Measurements from ENCODE around the gene KCNC1.

The KCNC1 gene

GRCh38 chr11:17714870-17715269 lies 19.7 kb upstream of the KCNC1 start:
- no peak for DNase-seq (ENCODE audit: low read depth in 3 of 3)

GRCh38 chr11:17716807-17717206 lies 17.8 kb upstream of the KCNC1 start:
- no peak for DNase-seq (ENCODE audit: low read depth in 3 of 3)

GRCh38 chr11:17718015-17718414 lies 16.6 kb upstream of the KCNC1 start:
- DNase-seq (ENCODE audit: low read depth in 3 of 3), result no peak

GRCh38 chr11:17718510-17718962 lies 16.0 kb upstream of the KCNC1 start:
- no peak for DNase-seq (ENCODE audit: low read depth in 3 of 3)

GRCh38 chr11:17719028-17719937 lies 15.3 kb upstream of the KCNC1 start, which contains the start of gene MYOD1:
TSS of gene MYOD1 (plus strand) at chr11:17719571. CDS start at chr11:17719783, 212 bp downstream.
- DNase-seq (ENCODE audit: low read depth in 3 of 3), result no peak

- DNase-seq (ENCODE audit: low read depth in 3 of 3), result no peak
These were observed 14.4 kb upstream of the KCNC1 start for GRCh38 chr11:17719938-17720795.

GRCh38 chr11:17720796-17721171 lies 13.8 kb upstream of the KCNC1 start:
- DNase-seq (ENCODE audit: low read depth in 3 of 3), result no peak

GRCh38 chr11:17721242-17721999 lies 13.2 kb upstream of the KCNC1 start:
- no peak for DNase-seq (ENCODE audit: low read depth in 3 of 3)

- DNase-seq (ENCODE audit: low read depth in 3 of 3), result no peak
These were observed 12.5 kb upstream of the KCNC1 start for GRCh38 chr11:17722000-17722643.

GRCh38 chr11:17724020-17724908 lies 10.3 kb upstream of the KCNC1 start:
- no peak for DNase-seq (ENCODE audit: low read depth in 3 of 3)

GRCh38 chr11:17725174-17725573 lies 9.4 kb upstream of the KCNC1 start:
- DNase-seq (ENCODE audit: low read depth in 3 of 3), result no peak

GRCh38 chr11:17730137-17730536 lies 4.4 kb upstream of the KCNC1 start:
- no peak for DNase-seq (ENCODE audit: low read depth in 3 of 3)

GRCh38 chr11:17730608-17731462 lies 3.7 kb upstream of the KCNC1 start:
- DNase-seq (ENCODE audit: low read depth in 3 of 3), result peak; percentile 12 to 31 (median 16)

GRCh38 chr11:17733261-17733660 lies 1.3 kb upstream of the KCNC1 start:
- no peak for DNase-seq (ENCODE audit: low read depth in 3 of 3)

- no peak for DNase-seq (ENCODE audit: low read depth in 3 of 3)
These were observed 621 bp downstream of the KCNC1 start for GRCh38 chr11:17734986-17735817.

- no peak for DNase-seq (ENCODE audit: low read depth in 3 of 3)
These were observed 1.4 kb downstream of the KCNC1 start for GRCh38 chr11:17735818-17736578.

GRCh38 chr11:17736579-17736893 lies 2.0 kb downstream of the KCNC1 start:
- no peak for DNase-seq (ENCODE audit: low read depth in 3 of 3)
